NCI-H748 (cell line): ENCODE data around the gene MRI1.
"Not testable (repeated sequence)": the region's sequence is repeated elsewhere in the genome, so short reads cannot be mapped to it uniquely, and the experiment has no call there.

ENCODE experiments used
- DNase-seq: peaks from one replicate; lab custom pipeline; 2025; ENCODE audit not compliant: unreplicated experiment; lab: John Stamatoyannopoulos, UW

Gene MRI1

GRCh38 chr19:13793317-13793716 is 29.0 kb downstream of the MRI1 start:
- not testable (repeated sequence) for DNase-seq

DNA sequence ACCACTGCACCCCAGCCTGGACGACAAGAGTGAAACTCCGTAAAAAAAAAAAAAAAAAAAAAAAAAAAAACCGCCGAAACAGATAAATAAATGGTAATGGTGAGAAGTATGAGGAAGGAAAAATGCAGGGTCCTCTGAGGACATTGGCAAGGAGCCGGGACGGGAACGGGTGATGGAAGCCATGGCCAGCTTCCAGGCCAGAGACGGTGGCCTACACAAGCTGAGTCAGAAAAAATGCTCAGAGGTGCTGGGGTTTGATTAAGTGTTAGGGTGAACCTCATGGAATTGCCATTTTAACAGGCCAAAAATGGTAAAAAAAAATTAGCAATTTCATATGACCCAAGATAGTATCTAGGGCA is 30.1 kb downstream of the MRI1 start:
- DNase-seq: no peak

DNA sequence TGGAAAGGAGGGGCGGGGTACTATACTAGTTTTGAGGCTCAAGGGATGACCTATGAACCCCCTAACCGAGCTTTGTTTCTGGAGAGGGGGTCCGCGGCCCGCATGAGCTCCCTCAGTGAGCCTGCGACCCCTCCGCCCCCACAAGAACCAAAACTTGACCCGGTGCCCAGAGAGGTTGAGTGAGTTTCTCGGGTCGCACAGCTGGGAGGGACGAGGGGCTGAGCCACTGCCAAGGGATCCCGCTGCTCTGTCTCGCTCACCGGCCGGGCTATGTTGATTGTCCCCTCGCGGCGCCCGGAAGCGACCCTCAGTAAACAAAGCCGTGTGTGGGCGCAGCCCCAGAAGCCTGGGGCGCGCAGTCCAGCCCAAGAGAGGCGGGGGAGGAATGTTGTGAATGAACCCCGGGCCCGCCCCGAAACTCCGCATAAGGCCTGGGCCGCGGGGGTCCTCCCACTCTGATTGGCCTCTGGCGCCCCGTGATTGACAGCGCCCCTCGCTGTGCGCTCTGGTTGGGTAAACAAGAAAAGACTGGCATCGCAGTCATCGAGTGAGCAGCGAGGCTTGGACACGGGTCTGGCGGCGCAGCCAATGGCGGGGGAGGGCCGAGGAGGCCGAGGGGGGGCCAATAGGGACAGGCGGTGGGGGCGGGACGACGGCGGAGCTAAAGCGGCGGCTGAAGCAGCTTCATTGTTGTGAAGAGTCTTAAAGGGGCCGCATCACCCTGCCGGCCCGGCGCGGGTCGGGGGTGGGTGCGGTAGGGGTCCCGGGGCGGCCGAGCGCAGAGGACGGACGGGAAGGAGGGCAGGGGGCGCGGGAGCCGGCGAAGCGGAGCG is 30.7 kb downstream of the MRI1 start, which contains the start of gene ZSWIM4:
ZSWIM4 (plus strand) TSS at position 687 of the 833 bp plus-strand sequence. CDS start 206 bp downstream, outside the sequence.
- DNase-seq: peak; percentile 98

DNA sequence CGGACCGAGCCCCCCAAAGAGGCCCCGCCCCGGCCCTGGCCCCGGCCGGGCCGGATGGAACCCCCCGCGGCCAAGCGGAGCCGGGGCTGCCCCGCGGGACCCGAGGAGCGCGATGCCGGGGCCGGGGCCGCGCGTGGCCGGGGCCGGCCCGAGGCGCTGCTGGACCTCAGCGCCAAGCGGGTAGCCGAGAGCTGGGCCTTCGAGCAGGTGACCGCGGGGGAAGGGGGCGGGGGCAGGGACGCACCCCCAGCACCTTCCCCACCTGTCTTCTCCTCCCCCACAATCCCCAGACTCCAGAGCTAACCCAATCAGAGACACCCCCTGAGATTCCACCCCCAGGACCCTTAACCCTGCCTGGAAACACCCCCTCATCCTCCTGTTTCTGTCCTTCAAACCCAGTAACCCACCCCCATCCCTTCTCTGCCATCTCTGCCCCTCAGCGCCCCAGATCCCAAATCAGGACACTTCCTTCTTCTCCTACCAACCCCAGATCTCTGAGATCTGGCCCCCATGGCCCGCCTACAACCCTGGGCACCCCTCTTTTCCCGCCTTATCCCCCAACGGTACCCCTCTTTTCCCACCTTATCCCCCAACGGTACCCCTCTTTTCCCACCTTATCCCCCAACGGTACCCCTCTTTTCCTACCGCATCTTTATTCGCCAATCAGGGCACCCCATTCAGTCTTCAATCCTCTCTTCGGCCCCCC is 31.4 kb downstream of the MRI1 start:
- DNase-seq: peak; percentile 36

GRCh38 chr19:13796301-13797057 is 32.2 kb downstream of the MRI1 start:
- peak; percentile 13 for DNase-seq

- DNase-seq: no peak
These were observed 32.7 kb downstream of the MRI1 start for GRCh38 chr19:13797058-13797440.

DNA sequence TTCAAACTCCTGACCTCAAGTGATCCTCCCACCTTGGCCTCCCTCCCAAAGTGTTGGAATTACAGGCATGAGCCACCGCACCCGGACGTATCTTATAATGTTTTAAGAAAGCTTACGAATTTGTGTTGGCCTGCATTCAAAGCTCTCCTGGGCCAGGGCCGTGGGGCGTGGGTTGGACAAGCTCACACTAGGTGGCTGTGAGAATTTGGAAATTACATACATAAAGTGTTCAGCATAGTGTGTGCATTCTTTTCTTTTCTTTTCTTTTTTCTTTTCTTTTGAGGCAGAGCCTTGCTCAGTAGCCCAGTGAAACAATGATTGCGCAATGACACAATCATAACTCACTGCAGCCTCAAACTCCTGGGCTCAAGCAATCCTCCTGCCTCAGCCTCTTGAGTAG is 33.5 kb downstream of the MRI1 start:
- no peak for DNase-seq

DNA sequence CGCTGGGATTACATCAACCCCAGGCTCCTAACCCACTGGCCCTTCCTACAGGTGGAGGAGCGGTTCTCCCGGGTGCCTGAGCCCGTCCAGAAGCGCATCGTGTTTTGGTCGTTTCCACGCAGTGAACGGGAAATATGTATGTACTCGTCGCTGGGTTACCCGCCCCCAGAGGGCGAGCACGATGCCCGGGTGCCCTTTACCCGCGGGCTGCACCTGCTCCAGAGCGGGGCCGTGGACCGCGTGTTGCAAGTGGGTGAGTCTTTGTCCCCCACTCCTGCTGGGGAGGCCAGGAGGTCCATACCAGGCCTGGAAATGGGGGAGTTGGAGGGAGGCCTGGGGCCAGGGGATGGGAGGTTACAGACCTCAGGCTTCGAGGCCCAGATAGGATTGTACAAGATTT is 35.3 kb downstream of the MRI1 start:
- DNase-seq: no peak

GRCh38 chr19:13803038-13803437 is 38.7 kb downstream of the MRI1 start:
- DNase-seq: no peak

GRCh38 chr19:13804830-13805683 is 40.7 kb downstream of the MRI1 start:
- no peak for DNase-seq

- no peak for DNase-seq
These were observed 42.4 kb downstream of the MRI1 start for GRCh38 chr19:13806728-13807127.

DNA sequence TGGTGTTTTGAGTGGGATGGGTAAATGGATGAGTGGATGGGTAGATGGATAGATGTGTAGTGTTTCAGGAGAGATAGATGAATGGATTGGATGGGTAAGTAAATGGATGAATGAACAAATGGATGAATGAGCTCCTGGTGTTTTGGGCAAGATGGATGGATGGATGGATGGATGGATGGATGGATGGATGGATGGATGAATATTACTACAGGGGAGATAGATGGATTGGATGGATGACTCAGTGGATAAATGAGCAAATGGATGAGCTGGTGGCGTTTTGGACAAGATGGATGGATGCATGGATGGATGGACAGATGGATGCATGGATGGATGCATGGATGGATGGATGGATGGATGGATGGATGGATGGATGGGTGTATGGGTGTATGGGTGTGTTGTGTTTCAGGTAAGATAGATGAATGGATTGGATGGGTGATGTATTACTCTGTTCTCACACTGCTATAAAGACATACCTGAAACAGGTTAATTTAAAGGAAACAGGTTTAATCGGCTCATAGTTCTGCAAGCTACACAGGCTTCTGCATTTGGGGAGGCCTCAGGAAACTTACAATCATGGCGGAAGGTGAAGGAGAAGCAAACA is 43.2 kb downstream of the MRI1 start:
- no peak for DNase-seq

DNA sequence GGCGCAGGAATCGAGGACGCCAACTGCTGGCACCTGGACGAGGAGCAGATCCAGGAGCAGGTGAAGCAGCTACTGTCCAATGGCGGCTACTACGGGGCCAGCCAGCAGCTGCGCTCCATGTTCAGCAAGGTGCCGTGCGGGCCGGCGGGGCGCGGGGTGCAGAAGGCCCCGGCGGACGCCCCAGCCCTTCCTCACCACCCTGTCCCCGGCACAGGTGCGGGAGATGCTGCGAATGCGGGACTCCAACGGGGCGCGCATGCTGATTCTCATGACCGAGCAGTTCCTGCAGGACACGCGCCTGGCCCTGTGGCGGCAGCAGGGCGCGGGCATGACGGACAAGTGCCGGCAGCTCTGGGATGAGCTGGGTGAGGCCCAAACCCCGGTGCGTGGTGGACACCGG is 44.5 kb downstream of the MRI1 start:
- DNase-seq: no peak

DNA sequence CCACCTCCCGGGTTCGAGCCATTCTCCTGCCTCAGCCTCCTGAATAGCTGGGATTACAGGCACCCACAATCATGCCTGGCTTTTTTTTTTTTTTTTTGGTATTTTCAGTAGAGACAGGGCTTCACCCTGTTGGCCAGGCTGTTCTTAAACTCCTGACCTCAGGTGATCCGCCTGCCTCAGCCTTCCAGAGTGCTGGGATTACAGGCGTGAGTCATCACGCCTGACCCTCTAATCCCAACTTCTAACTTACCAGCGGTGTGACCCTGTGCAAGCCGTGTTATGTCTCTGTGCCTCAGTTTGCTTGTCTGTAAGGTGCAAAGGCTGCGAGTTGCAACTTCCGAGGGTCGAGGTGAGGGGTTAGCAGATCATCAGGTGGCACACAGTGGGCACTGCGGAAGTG is 48.2 kb downstream of the MRI1 start:
- DNase-seq: no peak

DNA sequence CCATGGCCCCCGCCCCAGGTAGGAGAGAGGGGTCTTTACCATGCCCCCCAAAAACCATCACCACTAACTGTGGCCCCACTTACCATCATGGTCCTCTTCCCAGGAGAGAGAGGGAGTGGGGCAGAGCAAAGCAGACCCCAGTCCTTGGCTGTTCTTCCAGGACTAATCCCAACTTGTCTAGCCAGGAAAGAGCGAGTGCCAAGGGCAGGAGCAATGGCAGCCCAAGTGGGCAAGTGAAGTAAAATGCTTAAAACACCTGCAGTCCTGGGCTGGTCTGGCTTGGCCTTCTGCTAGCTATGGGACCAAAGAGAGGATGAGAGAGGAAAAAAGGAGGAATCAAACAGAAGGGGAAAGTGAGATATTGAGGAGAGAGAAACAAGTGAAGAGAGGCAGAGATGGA is 48.8 kb downstream of the MRI1 start:
- no peak for DNase-seq

DNA sequence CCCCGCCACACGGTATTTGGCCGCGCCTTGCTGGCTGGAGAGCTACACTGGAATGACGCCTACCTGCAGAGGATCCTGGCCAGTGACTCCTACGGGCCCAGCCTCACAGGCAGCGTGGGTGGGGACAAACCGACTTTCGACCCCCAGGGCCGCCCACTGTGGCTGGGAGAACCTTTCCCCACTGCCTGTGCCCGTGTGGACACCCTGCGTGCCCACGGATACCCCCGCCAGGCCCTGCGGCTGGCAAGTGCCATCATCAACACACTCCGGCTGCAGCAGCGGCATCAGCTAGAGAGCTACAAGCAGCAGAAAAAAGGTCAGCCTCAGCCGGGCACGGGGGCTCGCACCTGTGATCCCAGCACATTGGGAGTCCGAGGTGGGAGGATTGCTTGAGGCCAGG is 50.2 kb downstream of the MRI1 start:
- no peak for DNase-seq

DNA sequence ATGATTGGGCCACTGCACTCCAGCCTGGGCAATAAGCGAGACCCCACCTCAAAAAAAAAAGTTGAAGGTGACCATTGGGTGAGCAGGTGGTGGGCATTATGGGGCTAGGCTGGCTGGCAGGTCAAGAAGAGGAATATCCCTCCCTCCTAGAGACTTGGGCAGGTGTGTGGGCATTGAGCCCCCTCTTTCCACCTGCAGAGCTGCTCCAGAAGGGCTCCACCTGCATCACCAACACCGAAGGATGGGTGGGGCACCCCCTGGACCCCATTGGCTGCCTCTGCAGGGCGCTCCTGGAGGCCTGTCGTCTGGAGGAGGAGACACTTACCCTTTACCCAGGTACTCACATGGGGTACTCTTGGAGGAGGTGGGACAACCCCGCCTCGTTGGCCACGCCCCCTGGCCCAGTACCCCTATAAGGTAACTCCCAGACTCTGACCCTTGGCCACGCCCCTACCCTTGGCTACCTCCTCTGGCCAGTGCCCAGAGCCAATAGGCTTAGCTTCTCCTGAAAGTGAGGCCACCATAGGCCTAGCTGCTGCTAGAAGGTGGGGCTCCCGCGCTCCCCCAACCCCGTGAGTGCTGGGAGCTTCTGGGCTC is 52.8 kb downstream of the MRI1 start:
- peak; percentile 92 for DNase-seq

DNA sequence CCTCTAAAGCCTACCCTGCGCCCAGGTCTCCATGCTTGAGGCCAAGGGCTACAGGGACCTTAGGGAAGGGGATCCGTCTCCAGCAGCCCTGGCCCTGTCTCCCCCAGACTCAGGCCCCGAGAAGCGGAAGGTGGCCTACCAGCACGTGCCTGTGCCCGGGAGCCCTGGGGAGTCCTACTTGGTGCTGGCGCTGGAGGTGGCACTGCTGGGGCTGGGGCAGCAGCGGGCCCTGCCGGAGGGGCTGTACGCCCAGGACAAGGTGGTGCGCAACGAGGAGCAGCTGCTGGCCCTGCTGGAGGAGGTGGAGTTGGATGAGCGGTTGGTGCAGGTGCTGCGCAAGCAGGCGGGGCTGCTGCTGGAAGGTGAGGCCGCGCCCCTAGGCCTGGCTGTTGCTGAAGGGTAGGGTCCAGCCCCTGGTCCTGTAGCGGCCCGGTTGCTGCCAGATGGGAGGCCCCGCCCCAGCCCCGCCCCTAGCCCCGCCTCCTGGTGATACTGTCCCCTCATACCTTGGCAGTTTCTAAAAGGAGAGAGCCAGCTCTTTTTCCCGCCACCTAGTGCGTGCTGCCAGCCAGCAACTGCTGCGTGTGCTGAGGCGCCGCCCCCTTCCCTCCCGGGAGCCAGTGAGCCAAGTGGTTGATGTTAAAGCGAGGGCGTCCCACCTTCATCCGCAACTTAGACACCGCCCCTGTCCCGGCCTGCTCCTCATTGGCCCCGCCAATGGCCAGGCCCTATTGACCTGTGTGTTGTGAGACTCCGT is 53.5 kb downstream of the MRI1 start:
- DNase-seq: peak; percentile 98

DNA sequence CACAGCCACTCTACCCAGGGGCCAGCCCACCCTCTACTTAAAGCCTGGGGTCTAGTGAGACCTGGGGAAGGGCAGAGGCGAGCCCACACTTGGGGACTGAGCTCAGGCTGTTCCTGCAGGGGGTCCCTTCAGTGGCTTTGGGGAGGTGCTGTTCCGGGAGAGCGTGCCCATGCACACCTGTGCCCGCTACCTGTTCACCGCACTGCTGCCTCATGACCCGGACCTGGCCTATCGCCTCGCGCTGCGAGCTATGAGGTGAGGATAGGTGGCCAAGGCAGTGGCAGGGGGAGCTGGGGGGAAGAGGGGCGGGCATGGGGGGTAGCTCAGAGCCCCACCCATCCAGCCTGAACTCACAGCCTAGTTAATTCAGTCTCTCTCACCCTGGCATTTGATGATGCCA is 54.9 kb downstream of the MRI1 start:
- no peak for DNase-seq
